Lower lobe of right lung (tissue), 2 donors: ENCODE results near the gene FGFRL1. TPM values are rescaled to one million over a fixed set of nuclear protein-coding genes. Genes with fewer than 3 reads are reported as not detected.

Experiments
- ATAC-seq, 2 donors: fragments of 200-7000 bp; cut with Tn5 transposase; one replicate each; pipeline ENCODE4 v1.9.1; 2020 to 2022; ENCODE audit warnings: mild to moderate bottlenecking in 2 of 2, moderate library complexity in 2 of 2
- DNase-seq: peaks from one replicate; pipeline ENCODE4 v3.0.0-alpha.2; 2020
- H3K27ac ChIP-seq: fragments of 200-600 bp; one replicate; pipeline ENCODE4 v1.8.0; 2022
- H3K27me3 ChIP-seq: fragments of 200-600 bp; one replicate; pipeline ENCODE4 v1.8.0; 2022; ENCODE audit warnings: low read depth
- H3K36me3 ChIP-seq: fragments of 200-600 bp; one replicate; pipeline ENCODE4 v1.8.0; 2022; ENCODE audit warnings: mild to moderate bottlenecking
- H3K4me1 ChIP-seq: fragments of 200-600 bp; one replicate; pipeline ENCODE4 v1.8.0; 2022
- H3K4me3 ChIP-seq: fragments of 200-600 bp; one replicate; pipeline ENCODE4 v1.8.0; 2022; ENCODE audit warnings: mild to moderate bottlenecking
- H3K9me3 ChIP-seq: fragments of 200-600 bp; one replicate; pipeline ENCODE4 v1.8.0; 2022
- intact Hi-C: fragments of 100-400 bp; cut with DNase I; formaldehyde crosslinking; loops from one replicate; pipeline ENCODE4 v1.11.0; 2022
- total RNA-seq: library from RNA; stranded (reverse); fragmentation: NEBNext Ultra II Directional; extraction: Animal tissue kit (Norgen Biotek cat#: 25700); gene quantifications from one replicate; pipeline ENCODE4 v1.2.1, GENCODE V29; 2021
- TF ChIP-seq, protein P1 (sequence below): fragments of 200-600 bp; IDR thresholded peaks from one replicate; pipeline ENCODE4 v1.8.0; 2022; ENCODE audit warnings: antibody characterized with exemption, mild to moderate bottlenecking
- donor health status: DM: no; HTN: yes; CAD: no; lungs with severe emphysema.

The FGFRL1 gene
- total RNA-seq, 1 donor from 2014 or later, result 23.4 TPM

GRCh38 chr4:1065732-1066131, 54.3 kb downstream of the FGFRL1 start:
- no peaks in the 10 kb centered on the region for H3K9me3 ChIP-seq
- H3K4me3 ChIP-seq, result no peak overlapping the region
- ATAC-seq, result peak in 1 of 2 donors; percentile 25
- no peak overlapping the region for H3K27ac ChIP-seq
- intact Hi-C loops, result no loop called here
- peaks cover 11% of the 10 kb centered on the region for H3K27me3 ChIP-seq
- H3K36me3 ChIP-seq, result no peaks in the 10 kb centered on the region
- TF ChIP-seq, protein P1, sequence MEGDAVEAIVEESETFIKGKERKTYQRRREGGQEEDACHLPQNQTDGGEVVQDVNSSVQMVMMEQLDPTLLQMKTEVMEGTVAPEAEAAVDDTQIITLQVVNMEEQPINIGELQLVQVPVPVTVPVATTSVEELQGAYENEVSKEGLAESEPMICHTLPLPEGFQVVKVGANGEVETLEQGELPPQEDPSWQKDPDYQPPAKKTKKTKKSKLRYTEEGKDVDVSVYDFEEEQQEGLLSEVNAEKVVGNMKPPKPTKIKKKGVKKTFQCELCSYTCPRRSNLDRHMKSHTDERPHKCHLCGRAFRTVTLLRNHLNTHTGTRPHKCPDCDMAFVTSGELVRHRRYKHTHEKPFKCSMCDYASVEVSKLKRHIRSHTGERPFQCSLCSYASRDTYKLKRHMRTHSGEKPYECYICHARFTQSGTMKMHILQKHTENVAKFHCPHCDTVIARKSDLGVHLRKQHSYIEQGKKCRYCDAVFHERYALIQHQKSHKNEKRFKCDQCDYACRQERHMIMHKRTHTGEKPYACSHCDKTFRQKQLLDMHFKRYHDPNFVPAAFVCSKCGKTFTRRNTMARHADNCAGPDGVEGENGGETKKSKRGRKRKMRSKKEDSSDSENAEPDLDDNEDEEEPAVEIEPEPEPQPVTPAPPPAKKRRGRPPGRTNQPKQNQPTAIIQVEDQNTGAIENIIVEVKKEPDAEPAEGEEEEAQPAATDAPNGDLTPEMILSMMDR, result no peak
- H3K4me1 ChIP-seq, result no peaks in the 10 kb centered on the region
- DNase-seq, result no peak

DNA sequence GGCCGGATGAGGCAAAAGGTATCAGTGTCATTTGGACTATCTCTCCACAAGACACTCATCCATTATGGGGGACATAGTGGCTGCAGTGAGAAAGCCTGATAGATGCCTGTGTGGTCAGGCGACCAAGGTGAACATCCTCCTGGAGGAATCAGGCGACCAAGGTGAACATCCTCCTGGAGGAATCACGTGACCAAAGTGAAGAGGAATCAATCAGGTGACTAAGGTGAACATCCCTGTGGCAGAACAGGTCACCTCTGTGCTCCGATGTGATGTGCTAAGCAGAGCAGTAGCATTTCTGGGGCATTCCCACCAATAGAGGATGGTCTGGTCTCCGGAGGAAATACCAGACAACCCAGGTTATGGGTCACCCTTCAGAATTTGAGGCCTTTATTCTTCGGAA, 58.0 kb downstream of the FGFRL1 start:
- peaks cover 12% of the 10 kb centered on the region for H3K27me3 ChIP-seq
- intact Hi-C loops, result no loop called here
- ATAC-seq, result peak; percentile 39 to 50

DNA sequence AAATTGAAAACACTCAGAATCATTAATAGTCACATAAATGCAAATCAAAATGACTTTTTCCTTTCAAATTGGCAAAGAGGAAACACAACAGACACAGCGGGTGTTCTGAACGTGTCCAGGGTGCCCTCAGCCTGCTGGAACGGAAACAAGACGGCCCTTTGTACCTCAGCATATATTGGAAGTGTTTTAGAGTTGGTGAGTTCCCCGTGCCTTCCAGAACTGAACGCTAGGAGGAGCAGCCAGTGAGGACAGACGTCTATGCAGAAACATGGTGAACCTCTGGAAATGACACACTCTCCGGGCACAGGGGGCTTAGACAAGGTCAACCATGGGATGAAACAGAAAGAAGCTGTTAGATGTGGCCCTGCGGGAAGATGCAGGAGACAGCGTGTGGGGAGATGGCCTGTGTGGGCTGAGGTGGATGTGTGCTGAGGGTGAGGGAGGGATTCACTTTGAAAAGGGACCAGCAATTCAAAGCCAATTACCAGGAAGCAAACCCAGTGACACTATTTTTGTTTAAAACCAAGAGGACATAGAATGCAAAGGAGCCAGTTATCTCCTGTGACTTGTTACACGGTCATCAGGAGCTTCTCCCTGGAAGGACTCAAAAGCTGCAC, 61.5 kb downstream of the FGFRL1 start:
- H3K27me3 ChIP-seq, result peaks cover 12% of the 10 kb centered on the region
- no peak overlapping the region for H3K4me3 ChIP-seq
- intact Hi-C loops, result no loop called here
- no peaks in the 10 kb centered on the region for H3K9me3 ChIP-seq
- H3K27ac ChIP-seq, result no peak overlapping the region
- TF ChIP-seq, protein P1, result peak; percentile 63
- ATAC-seq (peak; percentile 72 to 80), DNase-seq (no peak)
- H3K36me3 ChIP-seq, result no peaks in the 10 kb centered on the region
- no peaks in the 10 kb centered on the region for H3K4me1 ChIP-seq

More for the DNA sequence above, 58.0 kb downstream of the FGFRL1 start:
- Histone ChIP-seq H3K4me1 (no peaks in the 10 kb centered on the region), H3K9me3 (no peaks in the 10 kb centered on the region), H3K4me3 (no peak overlapping the region), H3K36me3 (no peaks in the 10 kb centered on the region), H3K27ac (no peak overlapping the region)
- DNase-seq, result no peak
- TF ChIP-seq, protein P1, result no peak

GRCh38 chr4:1074077-1074476, 62.7 kb downstream of the FGFRL1 start:
- DNase-seq, result no peak
- intact Hi-C loops, result no loop called here
- no peaks in the 10 kb centered on the region for H3K4me1 ChIP-seq
- H3K27me3 ChIP-seq, result peaks cover 9% of the 10 kb centered on the region
- ATAC-seq, result no peak
- H3K4me3 ChIP-seq, result no peak overlapping the region
- no peak overlapping the region for H3K27ac ChIP-seq
- H3K36me3 ChIP-seq, result no peaks in the 10 kb centered on the region
- TF ChIP-seq, protein P1, result no peak
- no peaks in the 10 kb centered on the region for H3K9me3 ChIP-seq

GRCh38 chr4:1075225-1075624, 63.8 kb downstream of the FGFRL1 start:
- H3K27ac ChIP-seq, result no peak overlapping the region
- peaks cover 9% of the 10 kb centered on the region for H3K27me3 ChIP-seq
- TF ChIP-seq, protein P1, result no peak
- H3K36me3 ChIP-seq, result no peaks in the 10 kb centered on the region
- H3K4me1 ChIP-seq, result no peaks in the 10 kb centered on the region
- no peaks in the 10 kb centered on the region for H3K9me3 ChIP-seq
- DNase-seq (no peak), ATAC-seq (no peak)
- intact Hi-C loops, result no loop called here
- no peak overlapping the region for H3K4me3 ChIP-seq
